Measurements from ENCODE around the gene USP28.
"Not testable (repeated sequence)": the region's sequence is repeated elsewhere in the genome, so short reads cannot be mapped to it uniquely, and the experiment has no call there.

USP28 gene, protein sequence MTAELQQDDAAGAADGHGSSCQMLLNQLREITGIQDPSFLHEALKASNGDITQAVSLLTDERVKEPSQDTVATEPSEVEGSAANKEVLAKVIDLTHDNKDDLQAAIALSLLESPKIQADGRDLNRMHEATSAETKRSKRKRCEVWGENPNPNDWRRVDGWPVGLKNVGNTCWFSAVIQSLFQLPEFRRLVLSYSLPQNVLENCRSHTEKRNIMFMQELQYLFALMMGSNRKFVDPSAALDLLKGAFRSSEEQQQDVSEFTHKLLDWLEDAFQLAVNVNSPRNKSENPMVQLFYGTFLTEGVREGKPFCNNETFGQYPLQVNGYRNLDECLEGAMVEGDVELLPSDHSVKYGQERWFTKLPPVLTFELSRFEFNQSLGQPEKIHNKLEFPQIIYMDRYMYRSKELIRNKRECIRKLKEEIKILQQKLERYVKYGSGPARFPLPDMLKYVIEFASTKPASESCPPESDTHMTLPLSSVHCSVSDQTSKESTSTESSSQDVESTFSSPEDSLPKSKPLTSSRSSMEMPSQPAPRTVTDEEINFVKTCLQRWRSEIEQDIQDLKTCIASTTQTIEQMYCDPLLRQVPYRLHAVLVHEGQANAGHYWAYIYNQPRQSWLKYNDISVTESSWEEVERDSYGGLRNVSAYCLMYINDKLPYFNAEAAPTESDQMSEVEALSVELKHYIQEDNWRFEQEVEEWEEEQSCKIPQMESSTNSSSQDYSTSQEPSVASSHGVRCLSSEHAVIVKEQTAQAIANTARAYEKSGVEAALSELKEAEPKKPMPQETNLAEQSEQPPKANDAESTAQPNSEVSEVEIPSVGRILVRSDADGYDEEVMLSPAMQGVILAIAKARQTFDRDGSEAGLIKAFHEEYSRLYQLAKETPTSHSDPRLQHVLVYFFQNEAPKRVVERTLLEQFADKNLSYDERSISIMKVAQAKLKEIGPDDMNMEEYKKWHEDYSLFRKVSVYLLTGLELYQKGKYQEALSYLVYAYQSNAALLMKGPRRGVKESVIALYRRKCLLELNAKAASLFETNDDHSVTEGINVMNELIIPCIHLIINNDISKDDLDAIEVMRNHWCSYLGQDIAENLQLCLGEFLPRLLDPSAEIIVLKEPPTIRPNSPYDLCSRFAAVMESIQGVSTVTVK

DNA sequence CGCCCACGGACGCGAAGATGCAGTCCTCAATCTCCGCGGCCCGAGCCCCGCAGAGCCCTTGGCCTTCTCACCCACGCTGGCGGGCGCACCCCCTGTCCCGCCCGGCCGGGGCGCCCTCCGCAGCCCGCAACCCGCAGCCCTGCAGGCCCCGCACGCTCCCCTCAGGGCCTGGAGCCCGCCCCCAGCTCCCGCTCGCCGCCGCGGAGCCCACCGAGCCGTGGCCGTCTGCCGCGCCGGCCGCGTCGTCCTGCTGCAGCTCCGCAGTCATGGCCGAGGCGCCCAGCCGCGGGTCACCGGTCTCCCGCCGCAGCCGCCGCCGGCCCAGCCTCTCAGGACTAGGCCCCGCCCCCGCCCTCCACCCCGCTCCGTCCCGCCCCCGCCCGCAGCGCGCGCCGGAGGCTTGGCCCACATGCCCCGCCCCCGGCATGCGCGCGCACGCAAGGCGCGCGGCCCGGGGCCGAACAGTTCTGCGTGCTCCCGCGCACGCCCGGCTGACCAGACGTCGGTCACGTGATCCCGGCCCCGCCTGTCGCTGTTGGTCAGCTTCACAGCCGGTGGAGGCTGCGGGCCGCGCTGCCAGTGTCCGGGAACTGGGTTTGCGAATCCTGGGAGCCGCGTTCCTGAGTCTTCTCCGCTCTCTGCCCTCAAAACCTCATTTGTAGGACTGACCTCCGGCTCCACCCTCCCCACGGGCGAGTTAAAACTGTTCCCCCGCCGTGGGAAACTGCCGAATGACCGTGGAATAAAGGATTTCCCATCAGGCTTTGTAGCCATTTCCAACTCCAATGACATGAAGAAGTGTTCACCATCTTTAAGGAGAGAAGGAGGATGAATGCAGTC lies at the start of gene USP28:
Gene USP28 (minus strand): TSS at position 339 of the 840 bp plus-strand sequence. CDS start 71 bp downstream, at position 268.
- DNase-seq = peak; percentile 97 to 98
- H3K36me3 ChIP-seq = no peaks in the 10 kb centered on the region
- H3K9me3 ChIP-seq = no peaks in the 10 kb centered on the region
- H3K27ac ChIP-seq = peak within 1 kb of the TSS; percentile 89 to 92
- peaks cover 0 to 39% (median 14%) of the 10 kb centered on the region in 4 donors for H3K4me1 ChIP-seq
- intact Hi-C loops (cut with DNase I; ENCODE audit: low total_unique reads) = loop anchor here (10.0 kb wide), 1 partner anchor 101 kb away; the partner anchor contains the start of genes CLDN25 and ZW10
- H3K4me3 ChIP-seq = peak within 1 kb of the TSS; percentile 67 to 80
- H3K27me3 ChIP-seq = no peaks in the 10 kb centered on the region
- TF ChIP-seq, protein P1, sequence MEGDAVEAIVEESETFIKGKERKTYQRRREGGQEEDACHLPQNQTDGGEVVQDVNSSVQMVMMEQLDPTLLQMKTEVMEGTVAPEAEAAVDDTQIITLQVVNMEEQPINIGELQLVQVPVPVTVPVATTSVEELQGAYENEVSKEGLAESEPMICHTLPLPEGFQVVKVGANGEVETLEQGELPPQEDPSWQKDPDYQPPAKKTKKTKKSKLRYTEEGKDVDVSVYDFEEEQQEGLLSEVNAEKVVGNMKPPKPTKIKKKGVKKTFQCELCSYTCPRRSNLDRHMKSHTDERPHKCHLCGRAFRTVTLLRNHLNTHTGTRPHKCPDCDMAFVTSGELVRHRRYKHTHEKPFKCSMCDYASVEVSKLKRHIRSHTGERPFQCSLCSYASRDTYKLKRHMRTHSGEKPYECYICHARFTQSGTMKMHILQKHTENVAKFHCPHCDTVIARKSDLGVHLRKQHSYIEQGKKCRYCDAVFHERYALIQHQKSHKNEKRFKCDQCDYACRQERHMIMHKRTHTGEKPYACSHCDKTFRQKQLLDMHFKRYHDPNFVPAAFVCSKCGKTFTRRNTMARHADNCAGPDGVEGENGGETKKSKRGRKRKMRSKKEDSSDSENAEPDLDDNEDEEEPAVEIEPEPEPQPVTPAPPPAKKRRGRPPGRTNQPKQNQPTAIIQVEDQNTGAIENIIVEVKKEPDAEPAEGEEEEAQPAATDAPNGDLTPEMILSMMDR (IDR thresholded peaks at IDR 0.05) = peak in 1 of 2 experiments; percentile 20

DNA sequence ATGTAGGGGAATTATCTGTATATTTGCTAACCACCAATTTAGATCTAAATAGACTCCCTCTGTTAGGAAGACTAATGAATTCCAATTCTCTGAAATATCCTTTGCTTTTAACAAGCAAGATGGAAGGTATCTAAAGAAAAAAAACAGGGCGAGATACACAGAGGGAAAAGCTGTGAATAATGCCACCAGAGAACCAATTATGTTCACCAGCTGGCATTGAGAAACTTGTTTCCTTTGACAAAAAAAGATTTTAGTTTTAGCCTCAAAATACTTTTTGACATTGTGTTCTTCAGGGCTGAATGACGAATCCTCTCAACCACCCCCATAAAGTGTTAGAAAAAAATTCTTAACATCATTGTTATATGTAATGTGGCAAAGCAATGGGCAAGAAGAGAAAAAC lies 48.2 kb upstream of the USP28 start:
- Histone ChIP-seq H3K4me3 (no peak overlapping the region), H3K27ac (no peak overlapping the region), H3K27me3 (peaks cover 0 to 24% of the 10 kb centered on the region in 2 donors), H3K9me3 (no peaks in the 10 kb centered on the region), H3K4me1 (no peaks in the 10 kb centered on the region), H3K36me3 (no peaks in the 10 kb centered on the region)
- DNase-seq = no peak
- TF ChIP-seq, protein P1 (IDR thresholded peaks at IDR 0.05) = no peak
- intact Hi-C loops (cut with DNase I; ENCODE audit: low total_unique reads) = no loop called here

DNA sequence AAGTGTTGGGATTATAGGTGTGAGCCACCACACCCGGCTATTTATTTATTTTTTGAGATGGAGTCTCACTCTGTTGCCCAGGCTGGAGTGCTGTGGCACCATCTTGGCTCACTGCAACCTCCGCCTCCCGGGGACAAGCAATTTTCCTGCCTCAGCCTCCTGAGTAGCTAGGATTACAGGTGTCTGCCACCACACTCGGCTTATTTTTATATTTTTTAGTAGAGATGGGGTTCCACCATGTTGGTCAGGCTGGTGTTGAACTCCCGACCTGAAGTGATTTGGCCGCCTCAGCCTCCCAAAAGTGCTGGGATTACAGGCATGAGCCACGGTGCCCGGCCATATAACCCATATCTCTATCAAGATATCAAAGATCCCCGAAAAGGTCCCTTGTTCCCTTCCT lies 36.1 kb upstream of the USP28 start:
- H3K36me3 ChIP-seq; H3K4me1 ChIP-seq; intact Hi-C loops (cut with DNase I; ENCODE audit: low total_unique reads); H3K27ac ChIP-seq; DNase-seq; H3K9me3 ChIP-seq; H3K4me3 ChIP-seq: not testable (repeated sequence)
- peaks cover 0 to 31% of the 10 kb centered on the region in 2 donors for H3K27me3 ChIP-seq

DNA sequence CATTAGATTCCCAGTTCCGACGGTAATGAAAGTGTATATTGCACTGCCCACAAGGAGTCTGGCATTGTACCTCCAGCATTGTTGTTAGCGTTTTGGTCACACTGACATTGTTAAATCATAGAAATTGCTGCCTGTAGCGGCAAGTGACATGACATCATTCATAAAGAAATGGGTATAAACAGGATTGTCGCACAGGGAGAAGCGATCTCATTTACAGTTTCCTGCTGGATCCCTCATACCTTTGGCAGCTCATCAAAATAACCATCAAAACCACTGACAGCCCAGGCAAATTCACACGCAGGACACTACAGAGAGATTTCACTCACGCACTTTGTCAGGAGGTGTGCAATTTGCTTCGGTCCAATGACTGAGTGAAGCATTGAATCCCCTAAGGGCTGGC lies 32.7 kb upstream of the USP28 start:
- Histone ChIP-seq H3K4me3 (no peak overlapping the region), H3K4me1 (peaks cover 0 to 7% (median 0%) of the 10 kb centered on the region in 4 donors), H3K9me3 (no peaks in the 10 kb centered on the region), H3K27me3 (peaks cover 0 to 31% of the 10 kb centered on the region in 2 donors), H3K36me3 (no peaks in the 10 kb centered on the region), H3K27ac (no peak overlapping the region)
- TF ChIP-seq, protein P1 (IDR thresholded peaks at IDR 0.05) = no peak
- intact Hi-C loops (cut with DNase I; ENCODE audit: low total_unique reads) = no loop called here
- DNase-seq = no peak

DNA sequence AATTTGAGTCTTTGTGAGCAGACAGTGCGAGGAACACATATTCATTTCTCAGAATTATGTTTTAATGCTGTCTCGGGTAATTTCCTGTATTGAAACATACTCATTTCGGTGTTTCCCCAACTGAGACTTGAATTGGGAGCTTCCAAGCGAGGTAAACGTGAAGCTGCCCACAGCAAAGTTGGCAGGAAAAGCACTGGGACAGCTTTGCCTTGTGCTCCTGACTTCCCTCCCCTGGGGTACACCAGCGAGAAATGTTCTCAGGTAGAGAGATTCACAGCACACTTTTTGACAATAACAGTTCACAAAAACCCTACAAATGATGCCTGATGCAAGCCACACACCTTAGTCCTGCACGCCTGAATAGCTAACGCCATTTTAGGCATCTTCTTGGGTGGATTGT lies 32.3 kb upstream of the USP28 start:
- Histone ChIP-seq H3K4me3 (no peak overlapping the region), H3K27me3 (peaks cover 0 to 31% of the 10 kb centered on the region in 2 donors), H3K4me1 (peaks cover 0 to 7% (median 0%) of the 10 kb centered on the region in 4 donors), H3K36me3 (no peaks in the 10 kb centered on the region), H3K27ac (no peak overlapping the region), H3K9me3 (no peaks in the 10 kb centered on the region)
- TF ChIP-seq, protein P1 (IDR thresholded peaks at IDR 0.05) = no peak
- intact Hi-C loops (cut with DNase I; ENCODE audit: low total_unique reads) = no loop called here
- no peak for DNase-seq
